Type B pancreatic cell (in vitro differentiated cells): ENCODE data around the gene NTM. TPM values are rescaled to one million over a fixed set of nuclear protein-coding genes. Genes with fewer than 3 reads are reported as not detected.

Experiments
- DNase-seq: peaks from one replicate; pipeline ENCODE4 v3.0.0; 2021; ENCODE audit warnings: mixed read lengths; ENCODE audit not compliant: unreplicated experiment; ENCODE audit errors: extremely low spot score
- H3K27ac Mint-ChIP-seq: 2 replicates; pipeline ENCODE4 v1.8.0; 2021; ENCODE audit warnings: mild to moderate bottlenecking, mixed read lengths
- H3K27me3 Mint-ChIP-seq: 2 replicates; pipeline ENCODE4 v1.8.0; 2021; ENCODE audit warnings: mixed read lengths
- H3K36me3 Mint-ChIP-seq: 2 replicates; pipeline ENCODE4 v1.8.0; 2021; ENCODE audit warnings: mixed read lengths
- H3K4me1 Mint-ChIP-seq: one replicate; pipeline ENCODE4 v1.8.0; 2021; ENCODE audit warnings: mixed read lengths; ENCODE audit not compliant: unreplicated experiment
- H3K4me3 Mint-ChIP-seq: 2 replicates; pipeline ENCODE4 v1.8.0; 2021; ENCODE audit warnings: mild to moderate bottlenecking, mixed read lengths
- H3K9me3 Mint-ChIP-seq: 2 replicates; pipeline ENCODE4 v1.8.0; 2021; ENCODE audit warnings: mixed read lengths
- total RNA-seq: library from RNA; stranded (reverse); gene quantifications from 2 replicates; pipeline ENCODE4 v1.2.1, GENCODE V29; 2021; ENCODE audit warnings: low replicate concordance
- TF ChIP-seq, protein P1 (sequence below): fragments of 200-600 bp; sonication (generic); conservative IDR thresholded peaks from 2 replicates; pipeline ENCODE4 v1.5.0; 2021; ENCODE audit warnings: antibody characterized with exemption, mild to moderate bottlenecking

The NTM gene
- total RNA-seq, 1 donor from 2014 or later, result 19.2 TPM

DNA sequence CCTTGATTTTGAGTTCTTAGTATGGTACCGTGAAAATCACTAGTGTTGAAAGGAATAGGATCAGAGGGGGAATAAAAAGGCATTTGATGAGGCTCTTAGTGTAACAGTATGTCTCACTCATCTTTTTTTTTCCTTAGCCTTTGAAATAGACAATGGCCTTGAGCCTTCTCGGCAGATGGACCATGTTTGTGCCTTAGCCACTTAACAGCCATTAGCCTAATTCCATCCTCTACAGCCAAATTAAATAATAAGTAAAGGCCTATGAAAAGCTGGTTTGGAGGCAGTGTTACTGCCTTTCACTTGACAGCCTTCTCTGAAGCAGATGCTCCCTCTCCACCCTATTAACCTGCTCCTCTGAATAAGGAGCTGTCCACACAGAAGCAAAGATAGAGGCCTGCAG, 580.7 kb downstream of the NTM start:
- H3K4me3 Mint-ChIP-seq, result no peak overlapping the region
- no peaks in the 10 kb centered on the region for H3K9me3 Mint-ChIP-seq
- TF ChIP-seq, protein P1, sequence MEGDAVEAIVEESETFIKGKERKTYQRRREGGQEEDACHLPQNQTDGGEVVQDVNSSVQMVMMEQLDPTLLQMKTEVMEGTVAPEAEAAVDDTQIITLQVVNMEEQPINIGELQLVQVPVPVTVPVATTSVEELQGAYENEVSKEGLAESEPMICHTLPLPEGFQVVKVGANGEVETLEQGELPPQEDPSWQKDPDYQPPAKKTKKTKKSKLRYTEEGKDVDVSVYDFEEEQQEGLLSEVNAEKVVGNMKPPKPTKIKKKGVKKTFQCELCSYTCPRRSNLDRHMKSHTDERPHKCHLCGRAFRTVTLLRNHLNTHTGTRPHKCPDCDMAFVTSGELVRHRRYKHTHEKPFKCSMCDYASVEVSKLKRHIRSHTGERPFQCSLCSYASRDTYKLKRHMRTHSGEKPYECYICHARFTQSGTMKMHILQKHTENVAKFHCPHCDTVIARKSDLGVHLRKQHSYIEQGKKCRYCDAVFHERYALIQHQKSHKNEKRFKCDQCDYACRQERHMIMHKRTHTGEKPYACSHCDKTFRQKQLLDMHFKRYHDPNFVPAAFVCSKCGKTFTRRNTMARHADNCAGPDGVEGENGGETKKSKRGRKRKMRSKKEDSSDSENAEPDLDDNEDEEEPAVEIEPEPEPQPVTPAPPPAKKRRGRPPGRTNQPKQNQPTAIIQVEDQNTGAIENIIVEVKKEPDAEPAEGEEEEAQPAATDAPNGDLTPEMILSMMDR, result no peak
- H3K27ac Mint-ChIP-seq, result no peak overlapping the region
- no peaks in the 10 kb centered on the region for H3K36me3 Mint-ChIP-seq
- DNase-seq, result no peak
- peaks cover 2% of the 10 kb centered on the region for H3K27me3 Mint-ChIP-seq
- H3K4me1 Mint-ChIP-seq, result peaks cover 9% of the 10 kb centered on the region

DNA sequence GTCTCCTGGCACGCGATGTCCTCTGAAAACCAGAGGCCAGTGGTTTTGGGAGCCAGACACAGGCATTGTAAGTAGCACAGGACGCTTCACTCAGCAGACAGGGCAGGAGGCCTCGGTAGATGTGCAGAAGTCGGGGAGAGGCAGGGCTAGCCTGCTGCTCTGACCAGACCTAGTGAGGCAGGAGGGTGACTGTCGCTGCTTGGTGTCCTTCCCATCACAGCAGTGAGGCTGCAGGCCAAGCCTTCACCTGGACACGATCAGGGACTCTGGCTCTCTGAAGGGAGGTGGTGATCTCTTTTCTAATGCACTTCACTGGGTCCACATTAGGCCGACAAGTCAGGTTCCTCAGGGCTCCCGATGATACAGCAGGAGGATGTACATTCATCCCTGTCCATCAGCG, 583.7 kb downstream of the NTM start:
- H3K4me1 Mint-ChIP-seq, result peaks cover 6% of the 10 kb centered on the region
- no peak overlapping the region for H3K27ac Mint-ChIP-seq
- no peak overlapping the region for H3K4me3 Mint-ChIP-seq
- TF ChIP-seq, protein P1, result no peak
- H3K9me3 Mint-ChIP-seq, result peaks cover 3% of the 10 kb centered on the region
- peaks cover 7% of the 10 kb centered on the region for H3K27me3 Mint-ChIP-seq
- H3K36me3 Mint-ChIP-seq, result no peaks in the 10 kb centered on the region
- DNase-seq, result no peak

DNA sequence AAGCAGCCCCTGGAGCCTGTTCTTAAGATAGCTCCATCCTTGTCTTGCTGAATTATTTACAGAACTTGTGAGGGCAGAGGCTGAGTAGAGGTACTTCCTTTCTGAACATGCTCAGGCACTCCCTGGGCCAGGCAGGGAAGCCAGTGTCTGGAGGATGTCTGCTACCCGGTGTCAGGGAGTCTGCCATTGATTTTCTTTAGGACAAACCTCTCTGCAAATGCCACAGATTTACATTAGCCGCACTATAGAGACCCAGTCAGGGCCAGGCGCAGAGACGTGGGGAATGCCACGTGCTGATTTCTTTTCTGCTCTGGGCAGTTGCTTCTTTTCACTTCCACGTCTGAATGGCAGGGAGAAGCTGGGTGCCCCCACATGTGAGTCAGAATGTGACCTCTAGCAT, 585.5 kb downstream of the NTM start:
- Mint-ChIP-seq H3K4me1 (peaks cover 6% of the 10 kb centered on the region), H3K4me3 (no peak overlapping the region), H3K9me3 (peaks cover 3% of the 10 kb centered on the region), H3K27me3 (peaks cover 7% of the 10 kb centered on the region), H3K27ac (no peak overlapping the region), H3K36me3 (no peaks in the 10 kb centered on the region)
- no peak for DNase-seq
- TF ChIP-seq, protein P1, result no peak

DNA sequence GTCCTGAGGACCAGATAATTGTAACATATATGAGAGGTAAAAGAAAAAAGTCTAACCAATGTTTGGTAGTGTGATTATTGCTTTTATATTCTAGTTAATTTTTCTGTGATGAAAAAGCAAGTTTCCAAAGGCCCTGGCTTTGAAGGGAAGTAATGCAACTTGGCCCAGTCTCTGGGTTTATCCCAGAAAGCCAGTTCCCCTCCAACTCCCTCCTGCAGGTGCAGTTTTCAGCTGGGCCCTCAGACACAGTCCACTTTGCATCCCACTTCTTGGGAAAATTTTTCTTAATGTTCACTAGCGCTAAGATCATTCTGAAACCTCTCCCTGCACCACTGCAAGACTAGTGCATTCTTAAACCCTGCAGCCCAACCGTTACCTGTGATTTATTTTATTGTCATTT, 586.8 kb downstream of the NTM start:
- no peaks in the 10 kb centered on the region for H3K36me3 Mint-ChIP-seq
- DNase-seq, result no peak
- H3K4me1 Mint-ChIP-seq, result peaks cover 6% of the 10 kb centered on the region
- no peak overlapping the region for H3K27ac Mint-ChIP-seq
- peaks cover 3% of the 10 kb centered on the region for H3K9me3 Mint-ChIP-seq
- H3K27me3 Mint-ChIP-seq, result peaks cover 7% of the 10 kb centered on the region
- TF ChIP-seq, protein P1, result no peak
- H3K4me3 Mint-ChIP-seq, result no peak overlapping the region

DNA sequence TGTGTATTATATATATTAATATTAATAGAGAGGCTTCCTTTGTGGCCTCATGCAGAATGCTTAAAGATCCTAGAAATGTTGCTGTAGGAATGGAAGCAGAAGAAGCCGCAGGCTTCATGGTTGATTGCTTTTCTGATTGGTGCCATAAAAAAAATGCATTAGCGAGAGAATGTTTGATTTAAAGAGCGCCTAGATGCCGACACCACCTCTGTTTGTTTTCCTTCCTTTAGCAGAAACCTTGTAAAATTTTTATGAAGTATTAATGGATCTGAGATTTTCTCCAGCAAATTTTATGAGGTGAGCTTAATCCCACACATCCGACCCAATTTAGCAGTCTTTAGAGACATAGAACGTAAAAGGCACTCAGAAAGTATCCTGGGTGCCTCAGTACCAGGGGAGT, 587.5 kb downstream of the NTM start:
- peaks cover 6% of the 10 kb centered on the region for H3K4me1 Mint-ChIP-seq
- H3K27me3 Mint-ChIP-seq, result peaks cover 7% of the 10 kb centered on the region
- TF ChIP-seq, protein P1, result no peak
- H3K36me3 Mint-ChIP-seq, result no peaks in the 10 kb centered on the region
- no peak overlapping the region for H3K27ac Mint-ChIP-seq
- DNase-seq, result no peak
- no peak overlapping the region for H3K4me3 Mint-ChIP-seq
- H3K9me3 Mint-ChIP-seq, result peaks cover 3% of the 10 kb centered on the region

DNA sequence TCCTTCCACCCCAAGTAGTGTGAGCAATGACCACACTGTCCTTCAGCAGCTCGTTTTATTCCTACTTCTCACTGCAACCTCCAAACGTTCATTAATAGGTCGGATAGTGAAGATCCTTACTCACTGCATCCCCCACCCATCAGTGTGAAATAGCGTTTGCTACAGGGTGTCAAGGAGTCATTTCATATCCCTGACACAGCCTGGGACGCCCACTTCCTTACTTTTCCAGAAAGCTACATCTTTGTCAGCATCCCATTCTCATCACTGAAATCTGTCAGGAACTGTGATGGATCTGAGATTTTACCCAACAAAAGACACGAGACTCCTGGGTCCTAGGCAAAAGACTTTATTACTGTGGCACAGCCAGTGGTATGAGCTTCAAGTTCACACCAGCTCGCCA, 592.4 kb downstream of the NTM start:
- no peak overlapping the region for H3K27ac Mint-ChIP-seq
- peaks cover 7% of the 10 kb centered on the region for H3K4me1 Mint-ChIP-seq
- H3K27me3 Mint-ChIP-seq, result peaks cover 14% of the 10 kb centered on the region
- no peak for DNase-seq
- no peak overlapping the region for H3K4me3 Mint-ChIP-seq
- H3K36me3 Mint-ChIP-seq, result no peaks in the 10 kb centered on the region
- peaks cover 3% of the 10 kb centered on the region for H3K9me3 Mint-ChIP-seq
- TF ChIP-seq, protein P1, result no peak
